GM12878 (cell line): ENCODE results near the gene CHRM2. TPM values are rescaled to one million over a fixed set of nuclear protein-coding genes. Genes with fewer than 3 reads are reported as not detected.

ENCODE experiments used
- ATAC-seq: fragments of 200-7000 bp; cut with Tn5 transposase; 3 replicates; pipeline ENCODE4 v1.9.1; 2020; ENCODE audit warnings: mild to moderate bottlenecking, moderate library complexity
- BruUV-seq: library from RNA; stranded (reverse); fragments of 400-500 nt; replicated peaks from 2 replicates; lab custom pipeline; 2021; lab: Mats Ljungman, UMichigan
- CTCF ChIA-PET: fragments of 300-600 bp; sonication (Branson Sonifier 250); formaldehyde crosslinking; extraction: SDS; loops from one replicate; lab custom pipeline; 2021; ENCODE audit warnings: inconsistent platforms; lab: Yijun Ruan, JAX
- POLR2A ChIA-PET: fragments of 350-600 bp; formaldehyde crosslinking; extraction: SDS; loops from one replicate; lab custom pipeline; 2021; ENCODE audit warnings: inconsistent platforms; lab: Charles Lee
- RAD21 ChIA-PET: fragments of 300-600 bp; sonication (Branson Sonifier 250); formaldehyde crosslinking; loops from one replicate; lab custom pipeline; 2023; ENCODE audit warnings: antibody characterized with exemption; ENCODE audit not compliant: unreplicated experiment; lab: Charles Lee
- SMC1A ChIA-PET: fragments of 300-600 bp; sonication (Branson Sonifier 250); formaldehyde crosslinking; loops from one replicate; lab custom pipeline; 2023; ENCODE audit not compliant: unreplicated experiment, uncharacterized antibody; lab: Charles Lee
- DNase-seq: peaks from one replicate; pipeline ENCODE4 v3.0.0-alpha.2; 2011; ENCODE audit warnings: low read depth, low spot score
- FAIRE-seq: peaks from 3 replicates; lab custom pipeline; 2011; peaks lifted over from hg19 to GRCh38; lab: Jason Lieb, UNC
- H2AFZ ChIP-seq: 2 replicates; pipeline ENCODE4 v1.6.0; 2011; ENCODE audit warnings: low read depth, low read length, control low read depth; ENCODE audit not compliant: control insufficient read depth
- H3K27ac ChIP-seq: 2 replicates; pipeline ENCODE4 v1.5.1; 2011; ENCODE audit warnings: control low read depth; ENCODE audit not compliant: control insufficient read depth, insufficient read depth
- H3K27me3 ChIP-seq, 2 experiments: replicated peaks in 1 of 2; 2 replicates each; pipeline versions ENCODE4 v1.6.0 to v1.6.1; 2011; ENCODE audit warnings: low read length in 1 of 2; ENCODE audit not compliant: control insufficient read depth in 2 of 2, insufficient read depth in 2 of 2
- H3K36me3 ChIP-seq, 2 experiments: 2 replicates each; pipeline ENCODE4 v1.5.1; 2011; ENCODE audit warnings: low read length in 1 of 2; ENCODE audit not compliant: control insufficient read depth in 2 of 2, insufficient read depth in 2 of 2
- H3K4me1 ChIP-seq: 2 replicates; pipeline ENCODE4 v1.6.1; 2011; ENCODE audit warnings: mild to moderate bottlenecking, low read length, moderate library complexity, mixed read lengths; ENCODE audit not compliant: control insufficient read depth, insufficient read depth
- H3K4me2 ChIP-seq: 2 replicates; pipeline ENCODE4 v1.6.0; 2011; ENCODE audit warnings: control low read depth; ENCODE audit not compliant: control insufficient read depth, insufficient read depth
- H3K4me3 ChIP-seq: fragments of 200-600 bp; sonication (generic); 2 replicates; pipeline ENCODE4 v1.5.1; 2016
- H3K79me2 ChIP-seq: 2 replicates; pipeline ENCODE4 v1.6.0; 2011; ENCODE audit warnings: low read length; ENCODE audit not compliant: control insufficient read depth, insufficient read depth
- H3K9ac ChIP-seq: 2 replicates; pipeline ENCODE4 v1.8.0; 2011; ENCODE audit warnings: low read length, control low read depth, mixed read lengths; ENCODE audit not compliant: control insufficient read depth, insufficient read depth
- H3K9me3 ChIP-seq: replicated peaks from 3 replicates; pipeline ENCODE4 v1.5.1; 2011; ENCODE audit warnings: mild to moderate bottlenecking, low read length; ENCODE audit not compliant: control insufficient read depth, insufficient read depth
- H4K20me1 ChIP-seq: 2 replicates; pipeline ENCODE4 v1.6.0; 2011; ENCODE audit not compliant: control insufficient read depth, insufficient read depth
- NBN ChIP-seq: fragments of 450-650 bp; IDR thresholded peaks from 2 replicates; pipeline ENCODE4 v1.6.1; 2016
- YBX1 ChIP-seq: fragments of 450-650 bp; IDR thresholded peaks from 2 replicates; pipeline ENCODE4 v1.6.1; 2016; ENCODE audit warnings: antibody characterized with exemption
- WGBS: methylation state at CpG from one replicate; pipeline ENCODE4 v1.1.6; 2016; ENCODE audit warnings: low lambda C conversion rate; ENCODE audit not compliant: insufficient replicate concordance, insufficient coverage; ENCODE audit errors: missing lambda C conversion rate; 5-methylcytosine and 5-hydroxymethylcytosine counted together
- in situ Hi-C: fragments of 300-500 bp; cut with MboI; formaldehyde crosslinking; loops from 9 replicates; pipeline ENCODE4 v1.14.3; 2018; ENCODE audit warnings: mixed read lengths
- intact Hi-C: fragments of 100-400 bp; cut with micrococcal nuclease; formaldehyde crosslinking; loops from one replicate; pipeline ENCODE4 v1.14.2; 2022; ENCODE audit not compliant: unreplicated experiment
- polyA plus RNA-seq, 11 experiments: library from polyadenylated mRNA; depleted of rRNA in 4 of 11; unstranded in 6 of 11; stranded (reverse) in 5 of 11; fragments of >200 nt; fragmentation: Nextera tagmentation in 4 of 11; fragmentation: Illumina TruSeq in 1 of 11; extraction: Ambion mirVana in 4 of 11; extraction: Trizol in 1 of 11; gene quantifications; 1 replicate in 1 of 11; 2 replicates in 10 of 11; pipeline versions ENCODE4 v1.2.1 to v1.2.3, GENCODE V29; 2011 to 2016; ENCODE audit warnings: inconsistent platforms in 2 of 11, missing spikeins in 2 of 11, low read depth in 1 of 11
- total RNA-seq, 4 experiments: library from RNA; depleted of rRNA in 3 of 4; stranded (reverse); fragments of >200 nt in 3 of 4; fragmentation: Illumina TruSeq in 1 of 4; extraction: Trizol in 1 of 4; gene quantifications; 2 replicates each; pipeline versions ENCODE4 v1.2.1 to v1.2.3, GENCODE V29; 2013 to 2021
- TF ChIP-seq, protein P1 (sequence below): fragments of 450-650 bp; IDR thresholded peaks from 2 replicates; pipeline ENCODE4 v1.6.1; 2017; ENCODE audit warnings: antibody characterized with exemption, mild to moderate bottlenecking, moderate library complexity

CHRM2 gene
- total and polyA plus RNA-seq, 10 of the 15 experiments (the other 5 are each of a cell fraction or from before 2014, with no cell fraction given): 0.05 TPM; not detected in 9

DNA sequence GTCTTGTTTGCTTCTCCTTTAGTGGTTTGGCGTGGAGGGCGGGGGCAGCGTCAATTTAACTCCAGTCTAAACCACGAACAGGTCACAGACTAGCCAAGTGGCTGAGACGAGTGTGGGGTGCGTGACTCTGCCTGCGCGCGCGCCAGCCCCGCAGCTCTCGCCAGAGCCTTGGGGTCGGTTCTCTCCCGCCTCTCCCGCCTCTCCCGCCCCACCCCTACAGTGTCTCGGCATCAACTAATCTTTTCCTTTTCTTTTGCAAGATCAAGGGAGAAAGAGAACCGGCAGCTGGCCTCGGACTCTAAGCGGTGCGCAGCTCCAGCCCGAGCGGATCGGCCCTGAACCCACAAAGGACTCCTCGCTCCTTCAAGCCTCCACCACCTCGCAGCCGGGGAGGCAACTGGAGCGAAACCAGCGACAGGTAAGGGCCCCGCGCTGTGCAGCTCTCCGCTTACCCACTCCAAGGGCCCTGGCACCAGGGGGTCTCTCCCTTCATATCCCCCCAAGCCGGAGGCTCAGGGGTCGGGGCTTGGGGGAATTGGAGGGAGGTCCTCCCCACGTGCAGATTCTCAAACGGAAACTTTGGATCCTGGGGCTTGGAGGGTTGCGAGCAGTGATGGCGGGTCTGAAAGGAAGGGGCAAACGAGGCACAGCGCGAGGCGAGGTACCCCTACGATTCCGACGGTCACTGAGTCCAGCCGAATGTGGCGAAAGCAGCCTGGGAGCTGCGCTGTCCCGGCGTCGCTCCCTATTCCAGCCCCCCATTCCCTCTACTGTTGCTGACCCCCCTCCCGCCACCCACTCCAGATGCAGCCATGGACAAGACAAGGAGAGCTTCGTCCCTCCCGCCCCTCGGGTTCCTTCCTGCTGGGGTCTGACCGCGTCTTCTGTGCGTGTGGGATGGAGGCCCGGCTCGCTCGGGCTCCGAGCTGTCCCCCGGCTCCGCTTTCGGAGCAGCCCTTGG is 829 bp downstream of the CHRM2 start:
- in situ Hi-C loops: no loop called here
- DNase-seq (no peak), ATAC-seq (no peak), FAIRE-seq (no peak)
- SMC1A ChIA-PET: no interaction called here
- H4K20me1 ChIP-seq: no peaks in the 10 kb centered on the region
- H3K36me3 ChIP-seq: no peaks in the 10 kb centered on the region
- no peak overlapping the region for H3K4me2 ChIP-seq
- H3K9ac ChIP-seq: no peak overlapping the region
- no peak overlapping the region for H2AFZ ChIP-seq
- H3K4me1 ChIP-seq: no peaks in the 10 kb centered on the region
- peaks cover 0 to 4% of the 10 kb centered on the region in 2 experiments; a peak in 2 of 4 replicates for H3K27me3 ChIP-seq
- no TSS peak for BruUV-seq
- intact Hi-C loops: no loop called here
- RAD21 ChIA-PET: no interaction called here
- no peak overlapping the region for H3K27ac ChIP-seq
- CTCF ChIA-PET: no interaction called here
- H3K9me3 ChIP-seq: no peaks in the 10 kb centered on the region
- TF ChIP-seq YBX1 (no peak), NBN (no peak)
- TF ChIP-seq, protein P1, sequence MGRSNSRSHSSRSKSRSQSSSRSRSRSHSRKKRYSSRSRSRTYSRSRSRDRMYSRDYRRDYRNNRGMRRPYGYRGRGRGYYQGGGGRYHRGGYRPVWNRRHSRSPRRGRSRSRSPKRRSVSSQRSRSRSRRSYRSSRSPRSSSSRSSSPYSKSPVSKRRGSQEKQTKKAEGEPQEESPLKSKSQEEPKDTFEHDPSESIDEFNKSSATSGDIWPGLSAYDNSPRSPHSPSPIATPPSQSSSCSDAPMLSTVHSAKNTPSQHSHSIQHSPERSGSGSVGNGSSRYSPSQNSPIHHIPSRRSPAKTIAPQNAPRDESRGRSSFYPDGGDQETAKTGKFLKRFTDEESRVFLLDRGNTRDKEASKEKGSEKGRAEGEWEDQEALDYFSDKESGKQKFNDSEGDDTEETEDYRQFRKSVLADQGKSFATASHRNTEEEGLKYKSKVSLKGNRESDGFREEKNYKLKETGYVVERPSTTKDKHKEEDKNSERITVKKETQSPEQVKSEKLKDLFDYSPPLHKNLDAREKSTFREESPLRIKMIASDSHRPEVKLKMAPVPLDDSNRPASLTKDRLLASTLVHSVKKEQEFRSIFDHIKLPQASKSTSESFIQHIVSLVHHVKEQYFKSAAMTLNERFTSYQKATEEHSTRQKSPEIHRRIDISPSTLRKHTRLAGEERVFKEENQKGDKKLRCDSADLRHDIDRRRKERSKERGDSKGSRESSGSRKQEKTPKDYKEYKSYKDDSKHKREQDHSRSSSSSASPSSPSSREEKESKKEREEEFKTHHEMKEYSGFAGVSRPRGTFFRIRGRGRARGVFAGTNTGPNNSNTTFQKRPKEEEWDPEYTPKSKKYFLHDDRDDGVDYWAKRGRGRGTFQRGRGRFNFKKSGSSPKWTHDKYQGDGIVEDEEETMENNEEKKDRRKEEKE: no peak
- no peaks in the 10 kb centered on the region for H3K79me2 ChIP-seq
- POLR2A ChIA-PET: no interaction called here
- 20% methylated on average over 65 of the region's 65 CpGs for WGBS
- no peak overlapping the region for H3K4me3 ChIP-seq
